NCI-H187 treated with DMSO at 0.1 percent for 48 hours (cell line): ENCODE measurements around the gene COPS8.

Experiments
- DNase-seq: peaks from one replicate; lab custom pipeline; 2025; lab: John Stamatoyannopoulos, UW

COPS8 gene

DNA sequence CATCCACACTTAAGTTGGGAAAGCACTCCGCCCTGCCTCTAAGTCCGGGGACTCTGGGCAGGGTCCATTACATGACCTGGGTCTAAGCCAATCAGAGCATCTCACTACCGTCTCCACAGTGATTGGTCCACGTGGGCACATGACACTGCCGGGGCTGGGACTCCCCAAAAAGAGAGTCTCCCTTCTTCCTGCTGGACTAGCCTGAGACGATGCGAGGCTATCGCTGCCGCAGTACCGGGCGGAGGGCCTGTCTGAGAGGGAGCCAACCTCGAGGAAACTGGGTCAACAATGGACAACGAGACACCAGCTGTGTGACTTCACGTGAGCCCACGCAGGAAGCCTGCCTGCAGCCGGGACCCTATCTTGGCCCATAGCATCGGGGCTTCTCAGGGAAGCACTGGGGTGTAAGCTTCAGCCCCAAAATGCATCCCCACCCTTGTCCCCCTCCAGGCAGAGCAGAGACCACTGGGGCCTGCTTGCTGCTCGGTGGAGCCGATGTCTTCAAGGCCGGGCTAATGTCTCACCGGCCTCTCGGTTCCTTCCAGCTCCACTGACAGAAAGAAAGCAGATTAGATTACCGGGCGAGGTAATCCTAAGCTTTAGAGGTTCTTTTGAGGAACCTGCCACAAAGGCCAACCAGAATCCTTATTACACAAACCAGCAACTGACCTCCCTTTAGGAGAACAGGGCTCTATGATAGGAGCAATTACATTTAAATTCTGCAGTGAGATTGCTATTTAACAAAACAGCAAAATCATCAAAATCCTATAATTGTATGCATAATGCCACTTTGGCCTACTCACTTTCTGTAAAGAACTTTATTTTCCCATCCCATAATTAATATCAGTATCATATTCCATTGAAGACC is 21.3 kb upstream of the COPS8 start:
- no peak for DNase-seq

DNA sequence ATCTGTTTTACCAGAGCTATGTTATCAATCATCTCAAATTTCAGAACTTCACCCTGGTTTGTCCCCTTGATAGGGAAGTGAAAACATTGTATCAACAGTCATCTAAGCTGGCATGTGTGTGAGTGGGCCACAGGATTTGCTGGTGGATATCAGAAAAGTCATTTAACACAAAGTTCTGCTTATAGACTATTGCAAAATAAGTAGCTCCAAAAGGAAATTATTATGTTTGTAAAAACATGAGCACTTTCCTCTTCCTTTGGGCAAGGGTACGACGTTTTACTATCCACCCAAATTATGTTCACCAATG is 20.7 kb upstream of the COPS8 start:
- no peak for DNase-seq

DNA sequence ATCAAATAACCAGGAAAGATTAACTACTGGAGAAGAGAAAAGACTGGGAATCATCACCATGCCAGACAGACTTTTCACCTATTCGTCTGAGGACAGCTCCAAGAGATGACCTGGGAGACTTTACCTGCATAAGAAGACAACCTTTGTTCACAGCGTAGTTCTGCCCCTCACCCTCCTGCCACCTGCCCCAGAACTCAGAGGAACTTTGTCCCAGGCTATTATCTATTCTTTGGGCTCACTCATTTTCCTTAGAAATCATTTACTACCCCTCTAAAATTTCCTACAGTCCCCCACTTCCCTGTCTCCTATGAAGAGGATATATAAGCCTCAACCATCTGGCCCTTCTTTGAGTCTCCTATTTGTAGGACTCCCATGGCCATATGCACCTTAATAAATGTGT is 19.3 kb upstream of the COPS8 start:
- no peak for DNase-seq

DNA sequence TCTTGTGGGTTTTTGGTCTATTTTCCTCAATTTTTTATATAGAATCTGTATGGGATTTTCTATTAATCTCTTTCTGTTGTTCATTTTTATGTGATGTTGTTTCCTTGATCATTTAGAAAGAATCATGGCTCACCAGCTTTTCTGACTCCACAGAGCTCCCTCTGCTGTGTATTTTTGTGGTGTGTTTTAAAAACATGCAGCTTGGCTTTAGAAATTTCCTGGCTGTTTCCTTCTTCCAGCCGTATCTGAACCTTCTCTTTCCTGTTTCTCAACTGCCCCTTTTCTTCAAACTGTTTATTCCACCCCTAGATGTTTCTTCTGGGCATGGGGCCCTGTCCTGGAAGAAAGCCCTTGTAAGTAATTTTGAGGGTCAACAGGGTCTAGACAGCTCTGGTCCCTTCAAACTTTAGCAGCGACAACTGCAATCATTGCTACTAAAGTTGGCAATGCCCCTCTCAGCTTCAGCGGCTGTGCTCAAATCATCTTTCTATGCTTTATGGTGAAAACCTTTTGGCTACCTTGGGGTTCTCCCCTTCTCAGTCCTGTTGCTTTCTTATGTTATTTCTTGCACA is 17.6 kb upstream of the COPS8 start:
- no peak for DNase-seq

DNA sequence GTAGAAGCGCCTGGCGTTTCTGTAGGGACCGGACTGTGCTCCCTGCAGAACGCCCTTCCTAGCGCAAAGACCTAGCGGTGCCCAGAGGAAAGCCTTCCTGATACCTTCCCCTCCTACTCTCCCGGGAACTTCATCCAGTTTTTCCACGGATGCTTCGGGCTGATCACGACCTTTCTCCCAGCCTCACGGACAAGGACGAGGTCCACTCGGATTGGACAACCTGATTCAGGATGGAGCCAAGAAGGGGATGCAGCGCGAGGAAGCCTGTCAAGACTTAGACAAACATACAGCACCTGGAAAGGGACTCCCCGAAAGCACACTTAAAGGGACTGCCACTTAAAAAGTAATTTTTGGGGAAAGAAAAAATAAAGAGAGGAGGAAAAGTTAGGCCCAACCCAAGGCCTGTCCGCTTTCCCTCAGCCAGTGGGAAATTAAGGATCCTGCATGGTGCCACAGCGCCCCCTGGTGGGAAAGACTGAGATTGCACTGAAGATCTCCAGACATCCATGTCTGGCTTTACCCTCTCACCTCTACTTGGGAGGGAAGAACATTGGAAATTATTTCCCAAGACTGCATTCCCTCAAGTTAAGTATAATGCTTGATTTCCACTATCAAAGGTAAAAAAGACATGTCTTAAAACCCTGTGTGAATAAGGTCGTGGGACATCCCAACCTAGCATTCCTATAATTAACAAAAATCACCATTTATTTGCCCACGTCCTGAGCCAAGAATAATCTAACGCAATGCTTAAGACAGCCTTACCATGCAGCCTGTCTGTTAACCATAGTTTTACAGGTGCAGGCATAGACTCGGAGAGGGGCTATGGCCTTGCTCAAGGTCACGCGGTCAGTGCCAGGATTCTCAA is 13.4 kb upstream of the COPS8 start:
- no peak for DNase-seq

DNA sequence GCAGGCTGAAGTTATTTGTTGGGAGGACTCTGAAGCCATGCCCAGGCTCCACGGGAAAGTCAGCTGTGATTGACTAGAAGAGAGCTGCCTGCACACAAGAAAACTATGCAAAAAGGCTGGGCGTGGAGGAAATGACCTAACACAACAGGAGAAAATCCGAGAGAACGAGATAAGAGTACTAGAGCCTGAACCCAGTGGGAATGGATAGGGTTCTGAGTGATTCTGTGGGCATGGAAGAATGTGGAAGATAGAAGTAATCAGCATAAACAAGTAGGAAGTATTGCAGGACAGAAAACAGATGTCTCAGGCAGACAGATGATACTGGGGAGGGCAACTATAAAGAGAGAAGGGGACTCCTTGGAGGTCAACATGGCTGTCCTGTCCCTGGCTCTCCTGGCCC is 12.1 kb upstream of the COPS8 start:
- DNase-seq, result no peak

DNA sequence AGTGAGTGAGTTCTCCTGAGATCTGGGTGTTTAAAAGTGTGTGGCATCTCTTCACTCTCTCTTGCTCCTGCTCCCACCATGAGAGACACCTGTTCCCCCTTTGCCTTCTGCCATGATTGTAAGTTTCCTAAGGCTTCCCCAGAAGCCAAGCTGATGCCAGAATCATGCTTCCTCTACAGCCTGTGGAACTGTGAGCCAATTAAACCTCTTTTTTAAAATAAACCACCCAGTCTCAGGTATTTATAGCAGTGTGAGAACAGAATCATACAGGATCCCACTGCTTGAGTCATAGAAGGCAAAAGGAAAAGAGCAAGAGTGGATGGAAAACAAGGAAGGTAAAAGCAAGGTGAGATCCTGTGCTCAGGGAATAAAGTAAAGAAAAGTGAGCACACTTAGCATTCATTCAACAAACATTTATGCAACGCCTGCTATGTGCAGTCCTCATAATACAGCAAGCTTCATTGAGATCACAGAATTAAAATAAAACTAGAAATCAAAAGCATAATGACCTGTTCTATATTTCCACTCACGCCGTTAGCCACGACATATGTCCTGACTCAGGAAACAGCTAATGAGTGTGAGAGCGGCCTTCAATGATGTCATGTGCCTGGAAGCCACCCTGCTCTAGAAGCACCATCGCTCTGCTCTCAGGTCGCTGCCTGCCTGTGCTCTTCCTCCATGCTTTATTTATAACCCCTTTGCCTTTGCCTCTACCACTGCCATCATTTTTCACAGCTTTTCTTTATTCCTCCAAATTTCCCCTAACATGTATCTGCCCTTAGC is 11.3 kb upstream of the COPS8 start:
- DNase-seq, result no peak

DNA sequence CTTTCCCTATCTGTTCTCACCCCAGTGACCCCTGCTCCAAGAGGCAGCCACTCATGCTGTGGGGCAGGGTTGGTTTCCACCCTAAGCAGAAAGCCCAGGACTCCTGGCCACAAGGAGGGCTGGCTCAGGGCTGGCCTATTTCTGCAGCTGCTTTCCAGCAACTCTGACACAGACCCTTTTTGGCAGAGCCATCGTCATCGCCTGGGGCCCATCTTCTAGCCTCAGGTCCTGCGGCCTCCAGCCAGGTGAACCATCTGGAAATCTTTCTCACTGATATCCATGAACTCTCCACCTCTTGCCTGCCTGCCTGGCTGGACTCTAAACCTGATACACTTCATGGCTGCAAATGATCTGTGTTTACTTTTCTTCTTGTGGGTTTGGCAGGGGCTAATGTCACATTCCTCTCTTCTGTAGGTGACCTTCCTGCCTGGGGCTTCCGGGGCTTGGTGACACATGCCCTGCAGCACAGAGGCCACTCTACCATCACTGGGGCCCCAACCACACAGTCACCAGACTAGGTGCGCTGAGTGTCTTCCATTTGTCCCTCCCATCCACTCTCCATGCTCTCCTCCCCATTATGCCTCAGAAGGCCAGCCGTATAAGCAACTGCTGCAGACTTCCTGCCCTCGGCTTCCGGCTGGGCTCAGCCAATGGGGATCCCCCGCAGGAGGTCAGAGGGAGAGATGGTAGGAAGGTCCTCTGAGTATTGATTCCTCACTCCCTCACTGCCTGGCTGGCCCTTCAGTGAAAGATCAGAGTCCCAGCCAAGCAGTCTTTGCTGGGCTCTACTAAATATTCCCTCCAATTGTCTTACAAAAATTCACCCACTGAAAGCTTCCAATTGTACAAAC is 9.7 kb upstream of the COPS8 start:
- no peak for DNase-seq

DNA sequence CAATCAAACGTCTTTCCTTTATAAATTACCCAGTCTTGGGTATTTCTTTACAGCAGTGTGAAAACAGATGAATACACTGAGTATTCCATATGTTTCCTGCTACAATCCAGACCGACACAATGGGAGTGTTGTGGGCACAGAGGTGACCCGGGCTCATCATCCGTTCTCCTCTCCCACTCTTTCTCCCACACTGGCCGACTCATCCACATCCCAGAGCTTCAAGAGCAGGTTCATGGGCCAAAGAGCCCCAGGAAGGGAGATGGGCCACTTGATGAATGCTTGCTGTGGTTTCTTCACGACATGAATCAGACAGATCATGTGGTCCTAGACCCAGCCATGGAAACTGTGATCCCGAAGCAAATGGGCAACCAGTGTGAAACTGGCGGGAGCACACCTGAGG is 4.1 kb upstream of the COPS8 start:
- no peak for DNase-seq

DNA sequence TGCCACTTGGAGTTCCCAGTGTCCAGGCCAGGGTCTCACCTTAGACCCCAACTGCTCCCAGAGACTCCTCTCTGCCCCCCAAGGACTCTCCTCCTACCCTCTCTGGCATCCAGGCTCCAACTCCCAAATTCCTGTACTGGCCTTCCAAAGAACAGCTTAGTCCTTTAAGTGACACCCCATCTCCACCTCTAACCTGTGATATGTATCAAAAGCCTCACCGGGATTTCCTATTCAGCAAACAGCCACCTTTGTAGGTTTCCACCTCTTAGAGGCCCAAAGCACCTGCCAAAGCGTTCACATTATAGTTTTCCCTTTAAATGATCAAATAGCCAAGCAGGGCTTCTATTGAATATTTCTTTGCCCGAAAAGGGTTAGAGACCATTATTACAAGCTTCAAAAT is 2.7 kb upstream of the COPS8 start:
- no peak for DNase-seq

DNA sequence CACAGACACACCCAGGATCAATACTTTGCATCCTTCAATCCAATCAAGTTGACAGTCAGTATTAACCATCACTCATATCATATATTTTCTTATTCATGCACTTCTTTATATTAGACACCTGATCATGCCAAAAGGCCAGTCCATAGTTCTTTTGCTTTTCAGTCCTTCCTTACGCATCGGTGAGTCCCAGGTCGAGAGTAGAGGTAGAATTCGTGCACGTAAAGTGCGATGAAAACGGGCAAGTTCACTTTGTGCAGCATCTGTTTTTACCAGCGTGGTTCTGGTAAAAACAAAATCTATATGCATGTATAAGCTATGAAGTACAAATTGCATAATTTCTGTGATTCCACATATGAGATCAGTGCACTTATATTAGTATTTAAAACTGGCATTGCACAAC is 1.2 kb upstream of the COPS8 start:
- no peak for DNase-seq

DNA sequence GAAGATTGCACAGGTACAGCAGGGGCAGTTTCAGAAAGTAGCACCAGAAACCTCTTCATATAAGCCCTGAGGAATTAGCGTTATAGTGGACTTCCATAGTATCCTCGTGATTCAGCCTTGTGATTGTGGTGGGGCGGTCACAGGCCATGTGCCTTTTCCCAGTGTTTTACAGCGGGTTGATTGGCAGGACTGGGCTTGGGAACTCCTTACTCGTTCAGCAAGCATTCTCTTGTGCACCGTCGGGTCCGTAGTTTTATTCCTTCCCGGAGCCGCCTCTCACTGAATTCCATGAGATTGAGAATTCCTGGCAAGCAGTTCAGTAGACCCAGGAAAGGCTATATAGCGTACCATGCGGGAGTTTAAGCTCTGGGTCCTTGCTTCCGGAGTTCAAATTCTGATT is 5.2 kb downstream of the COPS8 start:
- DNase-seq, result no peak

DNA sequence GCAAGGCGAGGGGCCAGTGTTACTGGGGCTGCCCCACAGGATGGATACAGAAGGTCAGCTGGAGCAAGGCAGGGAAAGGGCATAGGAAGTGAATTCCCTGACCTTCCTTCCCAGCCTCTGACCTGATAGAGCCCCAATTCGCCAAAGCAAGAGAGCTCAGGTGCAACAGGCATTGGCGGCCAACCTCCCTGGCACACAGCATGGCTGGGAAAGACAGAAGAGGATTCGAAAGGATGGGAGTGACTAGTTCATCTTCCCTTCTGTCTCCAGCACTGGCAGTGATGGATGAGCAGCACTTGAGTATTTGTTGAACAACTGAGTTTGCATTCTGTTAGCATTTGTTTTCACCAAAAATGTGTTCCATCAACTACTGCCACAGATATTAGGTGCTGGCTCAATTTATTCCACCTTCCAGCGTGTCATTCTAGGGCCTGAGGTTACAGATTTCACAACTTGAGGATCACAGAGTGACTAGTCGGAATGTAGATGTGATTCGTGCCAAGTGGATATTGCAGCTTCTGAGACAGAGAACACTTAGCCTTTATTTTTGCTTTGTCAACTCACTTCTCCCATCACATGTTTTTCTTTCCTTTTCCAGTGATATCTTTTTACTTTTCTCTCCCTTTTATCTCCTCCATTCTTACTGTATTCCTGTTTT is 6.2 kb downstream of the COPS8 start:
- no peak for DNase-seq

DNA sequence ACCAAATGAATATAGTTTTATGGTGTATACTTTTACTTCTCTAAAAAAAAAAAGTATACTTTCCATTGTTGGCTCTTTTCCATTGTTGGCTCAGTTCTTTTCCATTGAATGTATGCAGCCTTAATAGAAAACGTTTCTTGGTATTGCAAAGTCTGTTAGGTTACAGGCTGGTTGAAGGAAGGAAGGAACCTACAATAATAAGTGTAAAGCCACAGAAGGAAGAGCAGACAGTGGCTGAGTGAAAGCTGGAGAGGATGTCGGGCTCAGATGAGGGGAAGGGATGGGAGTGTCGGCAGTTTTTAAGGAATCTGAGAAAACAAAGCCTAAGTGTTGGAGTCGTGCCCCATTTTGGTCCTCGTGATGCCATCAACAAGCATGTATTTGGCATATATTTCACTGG is 6.8 kb downstream of the COPS8 start:
- no peak for DNase-seq

DNA sequence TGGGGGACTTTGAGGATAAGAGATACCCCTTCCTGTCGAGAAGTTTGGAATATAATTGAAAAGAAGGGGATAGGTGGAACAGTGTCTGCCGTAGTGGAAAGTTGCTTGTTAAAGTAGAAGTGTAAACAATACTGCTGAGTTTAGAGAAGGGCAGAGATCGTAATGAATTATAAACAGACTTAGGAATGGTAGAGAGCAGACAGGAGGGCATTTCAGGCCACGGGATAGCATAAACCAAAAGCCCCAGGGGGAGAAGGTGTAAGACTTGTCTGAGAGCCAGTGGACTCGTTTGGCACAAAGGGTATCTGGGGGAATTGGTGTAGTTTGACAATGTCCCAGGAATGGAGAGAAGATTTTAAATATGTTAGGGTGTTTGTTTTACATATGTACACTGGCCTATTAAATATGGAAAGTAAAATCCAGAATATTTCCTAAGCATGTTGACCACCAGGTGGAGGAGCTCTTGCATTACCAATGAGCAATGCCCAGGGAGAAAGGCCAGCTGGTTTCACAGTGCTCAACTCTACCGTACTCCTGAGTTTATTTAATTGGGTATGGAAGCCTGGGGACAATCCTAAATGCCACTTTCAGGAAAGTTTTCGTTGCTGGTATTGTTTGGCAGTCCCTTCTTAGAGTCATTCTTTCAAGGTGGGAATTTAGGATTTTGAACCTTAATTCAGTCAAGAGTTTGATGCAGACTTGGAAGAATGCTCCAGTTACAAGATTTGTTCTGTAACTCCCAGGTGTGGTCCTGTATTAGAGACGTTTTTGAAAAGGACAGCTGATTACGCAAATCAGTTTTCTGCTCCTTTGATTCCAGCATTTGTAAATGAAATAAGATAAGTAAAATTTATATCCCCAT is 7.5 kb downstream of the COPS8 start:
- DNase-seq, result no peak

DNA sequence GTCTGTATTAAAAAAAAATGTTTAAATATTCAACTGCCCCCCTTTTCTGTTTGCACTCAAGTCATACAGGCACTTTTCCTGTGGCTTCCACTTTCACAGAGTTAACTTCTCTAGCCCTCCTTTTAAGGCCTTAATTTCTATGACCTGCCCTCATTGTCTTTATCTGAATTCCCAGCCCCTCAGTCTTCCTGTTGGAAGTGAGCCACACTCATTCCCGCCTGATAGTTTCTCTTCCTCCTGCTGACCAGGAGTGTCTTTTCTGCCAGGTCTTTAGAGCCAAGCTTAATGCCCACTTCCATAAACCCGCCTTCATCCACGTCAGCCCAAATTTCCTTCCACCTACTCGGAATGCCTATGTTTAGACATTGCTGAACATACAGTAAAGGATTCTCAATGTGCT is 10.5 kb downstream of the COPS8 start:
- DNase-seq, result no peak

DNA sequence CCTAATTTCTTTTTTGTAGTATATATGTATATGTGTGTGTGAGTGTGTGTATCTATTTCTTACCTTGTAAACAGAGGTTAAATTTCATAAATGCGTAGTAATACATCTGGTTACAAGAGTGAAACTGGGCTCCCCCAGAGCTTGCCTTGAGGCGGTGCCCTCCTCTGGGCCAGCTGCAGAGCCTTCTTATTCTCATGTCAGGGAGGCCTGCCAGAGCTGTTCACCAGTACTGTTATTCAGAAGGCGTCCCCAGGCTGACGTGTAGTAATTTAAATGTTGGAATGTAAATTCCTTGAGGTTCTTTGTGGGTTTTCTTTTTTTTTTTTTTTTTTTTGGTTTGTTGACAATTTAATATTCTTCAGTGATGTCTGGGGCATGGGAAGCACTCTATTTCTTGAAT is 11.2 kb downstream of the COPS8 start:
- no peak for DNase-seq

DNA sequence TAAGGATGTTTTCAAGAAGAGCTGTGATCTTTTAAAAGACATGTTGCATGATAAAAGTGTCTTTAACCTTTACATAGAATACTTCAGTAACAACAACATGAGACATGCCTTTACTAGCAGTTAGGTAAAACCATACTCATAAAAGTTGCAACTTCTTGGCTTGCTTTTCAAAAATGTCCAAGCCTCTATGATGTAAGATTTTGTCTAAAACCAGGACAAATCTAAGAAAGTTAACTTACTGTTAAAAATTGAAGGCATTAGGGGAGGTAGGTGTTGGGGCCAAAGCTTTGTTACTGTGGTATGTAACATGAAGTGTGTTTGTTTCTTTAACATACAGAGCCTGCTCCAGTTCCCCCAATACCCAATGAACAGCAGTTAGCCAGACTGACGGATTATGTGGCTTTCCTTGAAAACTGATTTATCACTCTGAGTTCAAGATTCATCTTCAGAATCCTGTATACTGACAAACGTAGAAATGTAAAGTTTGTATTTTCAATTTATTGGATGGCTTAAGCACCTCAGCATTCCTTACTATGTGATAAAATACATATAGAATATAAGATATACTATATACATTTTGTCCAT is 11.7 kb downstream of the COPS8 start:
- no peak for DNase-seq

DNA sequence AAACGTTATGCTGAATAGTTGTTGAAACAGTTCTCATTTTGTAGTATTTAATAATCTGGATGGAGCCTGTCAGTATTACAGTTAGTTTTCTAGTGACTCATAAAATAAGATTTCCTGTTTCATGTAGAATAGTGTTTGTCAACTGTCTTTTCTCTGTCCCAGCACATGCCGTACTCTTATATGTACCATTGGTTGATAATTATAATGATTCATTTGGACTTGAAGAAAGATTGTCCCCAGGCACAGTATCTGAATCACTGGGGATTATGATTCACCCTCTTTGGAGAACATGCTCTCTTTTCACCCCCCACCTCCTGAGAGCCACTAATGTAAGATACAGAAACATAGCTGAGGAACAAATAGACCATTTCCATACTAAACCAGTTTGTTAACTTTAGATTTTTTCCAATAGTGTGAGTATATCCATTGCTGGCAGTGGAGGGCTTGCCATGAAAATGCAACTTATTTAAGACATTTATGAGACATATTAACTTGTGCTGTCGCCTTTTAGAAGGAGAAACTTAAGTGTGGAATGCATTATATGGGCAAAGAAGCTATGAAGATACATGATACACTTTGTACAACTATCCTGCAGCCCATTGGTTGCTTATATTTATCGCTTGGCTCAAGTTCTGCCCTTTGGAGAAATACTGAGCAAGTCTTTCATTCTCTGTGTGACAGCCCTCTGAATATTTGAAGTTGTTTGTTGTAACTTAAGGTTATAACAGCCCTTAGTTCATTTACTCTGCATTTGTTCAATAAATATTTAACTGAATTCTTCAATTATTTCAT is 12.4 kb downstream of the COPS8 start:
- DNase-seq, result no peak
